ENCODE measurements around the gene ZNF774. TPM values are rescaled to one million over a fixed set of nuclear protein-coding genes. Genes with fewer than 3 reads are reported as not detected.

Gene ZNF774
- total RNA-seq, 8 experiments from 2014 or later = 1.8 to 7.1 (median 3.5) TPM

- in situ Hi-C loops (cut with MboI; ENCODE audit: low pct_unique_long_range_greater_than_20kb in 2 of 9, low sequenced_read_pairs in 9 of 9, unreplicated experiment in 9 of 9) = no loop called here
- H3K27ac ChIP-seq = no peak overlapping the region
- no peak for ATAC-seq (replicated peaks in 6 of 8)
- H3K4me1 ChIP-seq (replicated peaks in 1 of 2) = no peaks in the 10 kb centered on the region
- H3K4me3 ChIP-seq = no peak overlapping the region
- WGBS, 10 experiments = 50 to 100% (median 89%) methylated on average over 1 to 6 of the region's 7 CpGs; no CpG with 5 or more reads in 1 of the 10 experiments
Measured at GRCh38 chr15:90375071-90375470, 23.0 kb downstream of the ZNF774 start.

- in situ Hi-C loops (cut with MboI; ENCODE audit: low pct_unique_long_range_greater_than_20kb in 2 of 9, low sequenced_read_pairs in 9 of 9, unreplicated experiment in 9 of 9) = no loop called here
- H3K4me1 ChIP-seq (replicated peaks in 1 of 2) = no peaks in the 10 kb centered on the region
- no peak overlapping the region for H3K27ac ChIP-seq
- no peak overlapping the region for H3K4me3 ChIP-seq
- 20 to 90% (median 67%) methylated on average over 1 to 6 of the region's 6 CpGs; no CpG with 5 or more reads in 2 of the 10 experiments for WGBS, 10 experiments
- ATAC-seq (replicated peaks in 6 of 8) = no peak
Measured at GRCh38 chr15:90376789-90377188, 24.7 kb downstream of the ZNF774 start.

GRCh38 chr15:90379263-90379662 lies 27.2 kb downstream of the ZNF774 start:
- 29 to 100% (median 50%) methylated on average over 1 of the region's 3 CpGs; no CpG with 5 or more reads in 5 of the 10 experiments for WGBS, 10 experiments
- ATAC-seq (replicated peaks in 6 of 8) = no peak
- in situ Hi-C loops (cut with MboI; ENCODE audit: low pct_unique_long_range_greater_than_20kb in 2 of 9, low sequenced_read_pairs in 9 of 9, unreplicated experiment in 9 of 9) = no loop called here
- Histone ChIP-seq H3K4me3 (no peak overlapping the region), H3K27ac (no peak overlapping the region), H3K4me1 (replicated peaks in 1 of 2) (no peaks in the 10 kb centered on the region)

GRCh38 chr15:90381515-90381914 lies 29.4 kb downstream of the ZNF774 start:
- Histone ChIP-seq H3K4me1 (replicated peaks in 1 of 2) (no peaks in the 10 kb centered on the region), H3K4me3 (no peak overlapping the region), H3K27ac (no peak overlapping the region)
- in situ Hi-C loops (cut with MboI; ENCODE audit: low pct_unique_long_range_greater_than_20kb in 2 of 9, low sequenced_read_pairs in 9 of 9, unreplicated experiment in 9 of 9) = no loop called here
- ATAC-seq (replicated peaks in 6 of 8) = no peak

GRCh38 chr15:90382320-90382719 lies 30.2 kb downstream of the ZNF774 start:
- H3K27ac ChIP-seq = no peak overlapping the region
- in situ Hi-C loops (cut with MboI; ENCODE audit: low pct_unique_long_range_greater_than_20kb in 2 of 9, low sequenced_read_pairs in 9 of 9, unreplicated experiment in 9 of 9) = no loop called here
- no peak for ATAC-seq (replicated peaks in 6 of 8)
- H3K4me1 ChIP-seq (replicated peaks in 1 of 2) = no peaks in the 10 kb centered on the region
- H3K4me3 ChIP-seq = no peak overlapping the region

GRCh38 chr15:90386221-90386620 lies 34.1 kb downstream of the ZNF774 start:
- H3K4me3 ChIP-seq = no peak overlapping the region
- in situ Hi-C loops (cut with MboI; ENCODE audit: low pct_unique_long_range_greater_than_20kb in 2 of 9, low sequenced_read_pairs in 9 of 9, unreplicated experiment in 9 of 9) = no loop called here

GRCh38 chr15:90387534-90388461 lies 35.7 kb downstream of the ZNF774 start, which contains the start of gene IQGAP1:
TSS of gene IQGAP1 (plus strand) at chr15:90388242. CDS start at chr15:90388342, 100 bp downstream.
- H3K4me1 ChIP-seq (replicated peaks in 1 of 2) = peaks cover 2 to 4% of the 10 kb centered on the region in 2 donors
- in situ Hi-C loops (cut with MboI; ENCODE audit: low pct_unique_long_range_greater_than_20kb in 2 of 9, low sequenced_read_pairs in 9 of 9, unreplicated experiment in 9 of 9) = no loop called here
- ATAC-seq (replicated peaks in 6 of 8) = peak; percentile 81 to 94 (median 94)
- H3K4me3 ChIP-seq = peak within 1 kb of the TSS; percentile 53 to 93 (median 57)
- peak within 1 kb of the TSS; percentile 73 to 88 for H3K27ac ChIP-seq
- WGBS, 10 experiments = 30 to 100% (median 57%) methylated on average over 1 to 9 of the region's 62 CpGs; no CpG with 5 or more reads in 1 of the 10 experiments

More at GRCh38 chr15:90386221-90386620, 34.1 kb downstream of the ZNF774 start:
- 0 to 100% (median 58%) methylated on average over 1 to 2 of the region's 2 CpGs; no CpG with 5 or more reads in 3 of the 10 experiments for WGBS, 10 experiments
- H3K27ac ChIP-seq = no peak overlapping the region
- no peak for ATAC-seq (replicated peaks in 6 of 8)
- H3K4me1 ChIP-seq (replicated peaks in 1 of 2) = peaks cover 2 to 4% of the 10 kb centered on the region in 2 donors

GRCh38 chr15:90388462-90389380 lies 36.6 kb downstream of the ZNF774 start:
- 0 to 27% (median 8%) methylated on average over 4 to 12 of the region's 52 CpGs for WGBS, 10 experiments
- peak overlapping the region; percentile 73 to 88 for H3K27ac ChIP-seq

GRCh38 chr15:90389513-90389912 lies 37.4 kb downstream of the ZNF774 start:
- WGBS, 10 experiments = 14 to 100% (median 75%) methylated on average over 1 to 5 of the region's 6 CpGs; no CpG with 5 or more reads in 2 of the 10 experiments
- in situ Hi-C loops (cut with MboI; ENCODE audit: low pct_unique_long_range_greater_than_20kb in 2 of 9, low sequenced_read_pairs in 9 of 9, unreplicated experiment in 9 of 9) = no loop called here

More at GRCh38 chr15:90388462-90389380, 36.6 kb downstream of the ZNF774 start:
- in situ Hi-C loops (cut with MboI; ENCODE audit: low pct_unique_long_range_greater_than_20kb in 2 of 9, low sequenced_read_pairs in 9 of 9, unreplicated experiment in 9 of 9) = no loop called here
- Histone ChIP-seq H3K4me3 (peak overlapping the region; percentile 53 to 93 (median 57)), H3K4me1 (replicated peaks in 1 of 2) (peaks cover 2 to 4% of the 10 kb centered on the region in 2 donors)
- ATAC-seq (replicated peaks in 6 of 8) = peak; percentile 57 to 65 (median 62)

GRCh38 chr15:90393040-90393439 lies 41.0 kb downstream of the ZNF774 start:
- no peak for ATAC-seq (replicated peaks in 6 of 8)
- peaks cover 2 to 4% of the 10 kb centered on the region in 2 donors for H3K4me1 ChIP-seq (replicated peaks in 1 of 2)
- in situ Hi-C loops (cut with MboI; ENCODE audit: low pct_unique_long_range_greater_than_20kb in 2 of 9, low sequenced_read_pairs in 9 of 9, unreplicated experiment in 9 of 9) = no loop called here
- H3K4me3 ChIP-seq = no peak overlapping the region
- 83 to 100% (median 100%) methylated on average over 1 of the region's 1 CpG; no CpG with 5 or more reads in 6 of the 10 experiments for WGBS, 10 experiments
- H3K27ac ChIP-seq = no peak overlapping the region

More at GRCh38 chr15:90389513-90389912, 37.4 kb downstream of the ZNF774 start:
- Histone ChIP-seq H3K4me3 (peak overlapping the region; percentile 53 to 93 (median 57)), H3K4me1 (replicated peaks in 1 of 2) (peaks cover 2 to 4% of the 10 kb centered on the region in 2 donors), H3K27ac (no peak overlapping the region)
- no peak for ATAC-seq (replicated peaks in 6 of 8)

- no peak overlapping the region for H3K4me3 ChIP-seq
- ATAC-seq (replicated peaks in 6 of 8) = no peak
Measured at GRCh38 chr15:90394074-90394473, 42.0 kb downstream of the ZNF774 start.

GRCh38 chr15:90394748-90395442 lies 42.8 kb downstream of the ZNF774 start:
- H3K27ac ChIP-seq = no peak overlapping the region
- in situ Hi-C loops (cut with MboI; ENCODE audit: low pct_unique_long_range_greater_than_20kb in 2 of 9, low sequenced_read_pairs in 9 of 9, unreplicated experiment in 9 of 9) = no loop called here
- H3K4me1 ChIP-seq (replicated peaks in 1 of 2) = peaks cover 0 to 2% of the 10 kb centered on the region in 2 donors
- WGBS, 10 experiments = 90 to 100% (median 96%) methylated on average over 2 to 10 of the region's 12 CpGs
- ATAC-seq (replicated peaks in 6 of 8) = peak in 1 of 8 experiments; percentile 26
- H3K4me3 ChIP-seq = no peak overlapping the region

More at GRCh38 chr15:90394074-90394473, 42.0 kb downstream of the ZNF774 start:
- H3K4me1 ChIP-seq (replicated peaks in 1 of 2) = peaks cover 2 to 4% of the 10 kb centered on the region in 2 donors
- 100% methylated on average over 1 of the region's 1 CpG; no CpG with 5 or more reads in 7 of the 10 experiments for WGBS, 10 experiments
- H3K27ac ChIP-seq = no peak overlapping the region
- in situ Hi-C loops (cut with MboI; ENCODE audit: low pct_unique_long_range_greater_than_20kb in 2 of 9, low sequenced_read_pairs in 9 of 9, unreplicated experiment in 9 of 9) = no loop called here

All from motor neuron (in vitro differentiated cells).